Measurements from ENCODE around the gene SRP68.

DNA sequence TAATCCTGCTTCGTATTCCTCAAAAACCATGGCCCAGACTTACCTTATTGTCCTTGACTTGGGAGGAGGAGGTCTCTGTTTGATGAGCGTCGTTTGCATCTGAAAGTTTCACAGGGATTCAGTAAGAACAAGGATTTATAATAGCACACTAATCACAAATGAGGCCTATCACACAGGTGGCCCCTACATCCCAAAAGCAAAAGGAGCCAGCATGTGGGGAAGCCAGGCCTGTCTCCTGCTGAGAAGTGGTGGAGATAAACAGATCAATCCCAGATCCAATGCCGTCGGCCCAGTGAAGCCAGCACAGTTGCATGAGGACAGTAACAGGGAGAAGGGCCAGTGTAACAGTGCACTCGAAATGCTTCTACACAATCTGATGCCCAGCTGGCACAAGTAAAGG is 31.9 kb downstream of the SRP68 start:
- TF ChIP-seq, protein P1, sequence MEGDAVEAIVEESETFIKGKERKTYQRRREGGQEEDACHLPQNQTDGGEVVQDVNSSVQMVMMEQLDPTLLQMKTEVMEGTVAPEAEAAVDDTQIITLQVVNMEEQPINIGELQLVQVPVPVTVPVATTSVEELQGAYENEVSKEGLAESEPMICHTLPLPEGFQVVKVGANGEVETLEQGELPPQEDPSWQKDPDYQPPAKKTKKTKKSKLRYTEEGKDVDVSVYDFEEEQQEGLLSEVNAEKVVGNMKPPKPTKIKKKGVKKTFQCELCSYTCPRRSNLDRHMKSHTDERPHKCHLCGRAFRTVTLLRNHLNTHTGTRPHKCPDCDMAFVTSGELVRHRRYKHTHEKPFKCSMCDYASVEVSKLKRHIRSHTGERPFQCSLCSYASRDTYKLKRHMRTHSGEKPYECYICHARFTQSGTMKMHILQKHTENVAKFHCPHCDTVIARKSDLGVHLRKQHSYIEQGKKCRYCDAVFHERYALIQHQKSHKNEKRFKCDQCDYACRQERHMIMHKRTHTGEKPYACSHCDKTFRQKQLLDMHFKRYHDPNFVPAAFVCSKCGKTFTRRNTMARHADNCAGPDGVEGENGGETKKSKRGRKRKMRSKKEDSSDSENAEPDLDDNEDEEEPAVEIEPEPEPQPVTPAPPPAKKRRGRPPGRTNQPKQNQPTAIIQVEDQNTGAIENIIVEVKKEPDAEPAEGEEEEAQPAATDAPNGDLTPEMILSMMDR (IDR thresholded peaks at IDR 0.05; ENCODE audit: insufficient read depth, low read depth, low read length), result no peak
- no peak for TF ChIP-seq EZH2 (IDR thresholded peaks at IDR 0.05; ENCODE audit: insufficient read depth, low read length)

All from astrocyte (in vitro differentiated cells and primary cell).